ENCODE measurements around the gene TBC1D9B. TPM values are rescaled to one million over a fixed set of nuclear protein-coding genes. Genes with fewer than 3 reads are reported as not detected.

The TBC1D9B gene
- total RNA-seq, 2 experiments from 2014 or later = 92.4 to 94.6 TPM

GRCh38 chr5:179892255-179892654 lies 15.4 kb downstream of the TBC1D9B start:
- no peak overlapping the region for H3K4me3 Mint-ChIP-seq
- no peaks in the 10 kb centered on the region for H3K27me3 Mint-ChIP-seq
- DNase-seq (no peak), ATAC-seq (no peak)
- intact Hi-C loops (cut with micrococcal nuclease) = no loop called here
- peaks cover 31% of the 10 kb centered on the region for H3K36me3 Mint-ChIP-seq (ENCODE audit: low read depth)
- TF ChIP-seq, protein P1, sequence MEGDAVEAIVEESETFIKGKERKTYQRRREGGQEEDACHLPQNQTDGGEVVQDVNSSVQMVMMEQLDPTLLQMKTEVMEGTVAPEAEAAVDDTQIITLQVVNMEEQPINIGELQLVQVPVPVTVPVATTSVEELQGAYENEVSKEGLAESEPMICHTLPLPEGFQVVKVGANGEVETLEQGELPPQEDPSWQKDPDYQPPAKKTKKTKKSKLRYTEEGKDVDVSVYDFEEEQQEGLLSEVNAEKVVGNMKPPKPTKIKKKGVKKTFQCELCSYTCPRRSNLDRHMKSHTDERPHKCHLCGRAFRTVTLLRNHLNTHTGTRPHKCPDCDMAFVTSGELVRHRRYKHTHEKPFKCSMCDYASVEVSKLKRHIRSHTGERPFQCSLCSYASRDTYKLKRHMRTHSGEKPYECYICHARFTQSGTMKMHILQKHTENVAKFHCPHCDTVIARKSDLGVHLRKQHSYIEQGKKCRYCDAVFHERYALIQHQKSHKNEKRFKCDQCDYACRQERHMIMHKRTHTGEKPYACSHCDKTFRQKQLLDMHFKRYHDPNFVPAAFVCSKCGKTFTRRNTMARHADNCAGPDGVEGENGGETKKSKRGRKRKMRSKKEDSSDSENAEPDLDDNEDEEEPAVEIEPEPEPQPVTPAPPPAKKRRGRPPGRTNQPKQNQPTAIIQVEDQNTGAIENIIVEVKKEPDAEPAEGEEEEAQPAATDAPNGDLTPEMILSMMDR (IDR thresholded peaks at IDR 0.05) = no peak
- H3K27ac Mint-ChIP-seq = no peak overlapping the region
- POLR2A ChIA-PET = no interaction called here
- no peaks in the 10 kb centered on the region for H3K4me1 Mint-ChIP-seq (ENCODE audit: low read depth)
- no peaks in the 10 kb centered on the region for H3K9me3 Mint-ChIP-seq
- CTCF ChIA-PET = no interaction called here

DNA sequence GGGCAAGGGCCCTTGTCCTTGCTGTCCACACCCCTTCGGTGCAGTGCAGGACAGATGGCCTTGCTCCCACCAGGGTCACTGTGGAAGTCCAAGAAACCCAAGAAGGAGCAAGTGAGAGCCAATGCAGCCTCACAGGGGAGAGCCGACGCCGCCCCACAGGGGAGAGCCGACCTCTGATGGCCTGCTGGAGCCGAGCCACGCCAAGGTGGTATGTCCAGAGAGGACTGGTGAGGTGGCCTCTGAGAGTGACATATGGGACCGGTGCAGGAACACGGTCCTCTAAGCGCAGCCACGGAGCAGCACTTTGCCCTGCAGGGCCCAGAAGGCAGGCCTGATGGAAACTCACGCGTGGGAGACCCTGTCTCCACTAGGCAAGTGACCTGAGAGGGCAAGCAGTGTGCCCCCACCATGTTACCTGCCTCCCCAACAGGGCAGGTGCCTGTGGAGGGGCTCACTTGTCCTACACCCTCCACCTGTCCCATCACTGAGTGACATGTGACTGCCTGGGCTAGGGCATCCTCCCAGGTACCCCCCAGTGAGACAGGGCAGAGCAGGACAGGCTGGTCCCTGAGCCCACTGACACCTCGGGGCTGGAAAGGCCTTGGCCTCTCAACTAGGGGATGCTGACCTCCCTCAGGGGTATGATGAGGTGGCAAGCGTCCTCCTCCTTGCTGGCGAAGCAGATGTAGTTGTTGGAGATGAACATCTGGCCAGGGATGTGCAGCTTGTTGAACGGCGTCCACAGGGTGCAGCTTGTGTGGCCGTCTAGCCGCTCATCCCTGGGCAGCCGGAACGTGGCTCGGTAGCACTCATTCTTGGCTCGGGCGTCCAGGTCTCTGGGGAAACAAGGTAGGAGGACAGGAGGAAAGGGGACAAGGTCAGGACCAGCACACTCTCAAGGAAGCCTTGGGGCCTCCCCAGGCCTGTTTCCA lies 16.7 kb downstream of the TBC1D9B start:
- DNase-seq (no peak), ATAC-seq (no peak)
- TF ChIP-seq, protein P1 (IDR thresholded peaks at IDR 0.05) = no peak
- Mint-ChIP-seq H3K9me3 (no peaks in the 10 kb centered on the region), H3K4me1 (ENCODE audit: low read depth) (no peaks in the 10 kb centered on the region), H3K36me3 (ENCODE audit: low read depth) (peaks cover 42% of the 10 kb centered on the region), H3K27ac (no peak overlapping the region), H3K27me3 (no peaks in the 10 kb centered on the region), H3K4me3 (no peak overlapping the region)
- ChIA-PET CTCF (no interaction called here), POLR2A (no interaction called here)
- intact Hi-C loops (cut with micrococcal nuclease) = no loop called here

- intact Hi-C loops (cut with micrococcal nuclease) = no loop called here
- Mint-ChIP-seq H3K27me3 (no peaks in the 10 kb centered on the region), H3K27ac (no peak overlapping the region), H3K9me3 (peaks cover 4% of the 10 kb centered on the region), H3K4me1 (ENCODE audit: low read depth) (no peaks in the 10 kb centered on the region), H3K4me3 (no peak overlapping the region), H3K36me3 (ENCODE audit: low read depth) (peaks cover 47% of the 10 kb centered on the region)
- ATAC-seq (no peak), DNase-seq (no peak)
- TF ChIP-seq, protein P1 (IDR thresholded peaks at IDR 0.05) = no peak
- CTCF ChIA-PET = no interaction called here
- POLR2A ChIA-PET = interaction anchor here (1.0 kb wide), 1 partner anchor 22 kb away, joined by 3 read pairs; no protein-coding TSS in a partner anchor
Measured at GRCh38 chr5:179889885-179890284, 17.8 kb downstream of the TBC1D9B start.

DNA sequence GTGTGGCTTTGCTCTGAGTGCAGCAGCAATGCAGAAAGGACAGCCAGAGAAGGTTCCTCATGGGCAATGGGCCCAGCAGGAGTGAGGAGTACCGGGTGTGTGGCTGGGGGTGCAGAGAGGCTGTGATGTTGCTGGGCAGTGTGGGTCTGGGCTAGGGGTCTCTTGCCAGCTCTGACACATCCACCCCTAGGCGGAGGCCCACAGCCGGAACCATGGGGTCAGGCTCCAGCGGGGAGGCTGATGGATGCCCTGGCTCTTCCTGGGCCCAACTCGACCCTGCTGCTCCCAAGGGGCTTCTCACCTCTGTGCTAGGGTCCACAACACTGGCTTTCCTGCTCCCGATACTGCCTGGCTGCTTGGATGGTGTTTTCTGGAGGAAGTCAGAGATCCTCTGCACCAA lies 19.9 kb downstream of the TBC1D9B start:
- no peak overlapping the region for H3K27ac Mint-ChIP-seq
- ChIA-PET CTCF (no interaction called here), POLR2A (no interaction called here)
- ATAC-seq (no peak), DNase-seq (no peak)
- peaks cover 64% of the 10 kb centered on the region for H3K36me3 Mint-ChIP-seq (ENCODE audit: low read depth)
- H3K4me3 Mint-ChIP-seq = no peak overlapping the region
- intact Hi-C loops (cut with micrococcal nuclease) = no loop called here
- H3K27me3 Mint-ChIP-seq = no peaks in the 10 kb centered on the region
- H3K9me3 Mint-ChIP-seq = peaks cover 16% of the 10 kb centered on the region
- TF ChIP-seq, protein P1 (IDR thresholded peaks at IDR 0.05) = no peak
- H3K4me1 Mint-ChIP-seq (ENCODE audit: low read depth) = no peaks in the 10 kb centered on the region

DNA sequence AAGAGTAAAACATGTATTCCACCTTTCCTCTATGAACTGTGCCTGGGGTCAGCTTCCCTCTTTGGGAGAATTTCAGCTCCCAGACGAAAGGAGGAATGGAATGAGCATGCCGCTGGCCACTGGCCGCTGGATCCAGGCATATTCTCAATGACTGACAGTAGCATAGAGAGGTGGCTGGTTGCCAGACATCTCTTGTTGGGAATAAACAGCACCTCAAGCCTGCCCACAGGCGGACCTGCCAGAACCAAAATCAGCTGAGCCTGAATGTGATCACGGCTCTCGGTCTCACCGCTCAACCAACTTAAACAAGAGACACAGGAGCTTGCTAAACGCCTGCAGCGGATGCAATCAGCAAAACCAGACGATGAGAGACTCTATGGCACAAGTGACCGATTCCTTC lies 20.6 kb downstream of the TBC1D9B start:
- Mint-ChIP-seq H3K9me3 (peaks cover 16% of the 10 kb centered on the region), H3K27me3 (no peaks in the 10 kb centered on the region), H3K4me3 (no peak overlapping the region), H3K27ac (no peak overlapping the region), H3K36me3 (ENCODE audit: low read depth) (peaks cover 66% of the 10 kb centered on the region), H3K4me1 (ENCODE audit: low read depth) (no peaks in the 10 kb centered on the region)
- ChIA-PET POLR2A (no interaction called here), CTCF (no interaction called here)
- TF ChIP-seq, protein P1 (IDR thresholded peaks at IDR 0.05) = no peak
- ATAC-seq = no peak
- no peak for DNase-seq
- intact Hi-C loops (cut with micrococcal nuclease) = no loop called here
